HEK293 (cell line): Measurements from ENCODE around the gene MEGF8.
A peak's percentile ranks its signal among the peaks of the same experiment; 100 is the strongest.

Source experiments
- CTCF ChIA-PET: fragments of 350-600 bp; formaldehyde crosslinking; extraction: SDS; loops from one replicate; lab custom pipeline; 2021; ENCODE audit warnings: antibody characterized with exemption; lab: Yijun Ruan, JAX
- POLR2A ChIA-PET: fragments of 300-600 bp; formaldehyde crosslinking; extraction: SDS; loops from one replicate; lab custom pipeline; 2020; ENCODE audit warnings: antibody characterized with exemption, inconsistent platforms; lab: Yijun Ruan, JAX
- H3K27ac ChIP-seq: fragments of 200-500 bp; sonication (Bioruptor generic); 2 replicates; pipeline ENCODE4 v1.5.1; 2014; ENCODE audit warnings: low read depth, low read length, control low read depth, inconsistent platforms; ENCODE audit errors: extremely low read depth
- H3K36me3 ChIP-seq, 2 experiments: fragments of 200-500 bp in 1 of 2; sonication (Bioruptor generic) in 1 of 2; 1 replicate in 1 of 2; 2 replicates in 1 of 2; pipeline ENCODE4 v1.5.1; 2014 to 2017; ENCODE audit warnings: inconsistent platforms in 2 of 2, low read length in 2 of 2; ENCODE audit not compliant: control insufficient read depth in 2 of 2, insufficient read depth in 1 of 2
- H3K4me1 ChIP-seq: fragments of 200-500 bp; sonication (Bioruptor generic); 2 replicates; pipeline ENCODE4 v1.5.1; 2014; ENCODE audit warnings: mild to moderate bottlenecking, low read length, inconsistent platforms; ENCODE audit not compliant: control insufficient read depth, insufficient read depth
- H3K4me3 ChIP-seq: 2 replicates; pipeline ENCODE4 v1.5.1; 2011; ENCODE audit warnings: low read depth, mild to moderate bottlenecking, control low read depth, low read length, moderate library complexity
- H3K9me3 ChIP-seq: fragments of 200-500 bp; sonication (Bioruptor generic); 2 replicates; pipeline ENCODE4 v1.5.1; 2014; ENCODE audit warnings: low read depth, low read length, inconsistent platforms; ENCODE audit not compliant: control insufficient read depth, insufficient read depth
- EGR2 ChIP-seq: fragments of 450-650 bp; formaldehyde crosslinking; IDR thresholded peaks from 2 replicates; pipeline ENCODE4 v1.5.1; 2016; ENCODE audit warnings: low read depth, missing biosample characterization, missing genetic modification characterization
- HOXA7 ChIP-seq: sonication (generic); formaldehyde crosslinking; IDR thresholded peaks from 2 replicates; pipeline ENCODE4 v1.8.1; 2022; ENCODE audit warnings: missing genetic modification reagents, borderline replicate concordance
- ZBTB8A ChIP-seq: fragments of 450-650 bp; formaldehyde crosslinking; IDR thresholded peaks from 2 replicates; pipeline ENCODE4 v1.5.1; 2016; ENCODE audit warnings: missing biosample characterization, missing genetic modification characterization
- ZIC2 ChIP-seq: fragments of 450-650 bp; formaldehyde crosslinking; IDR thresholded peaks from 2 replicates; pipeline ENCODE4 v1.5.1; 2016; ENCODE audit warnings: missing biosample characterization, missing genetic modification characterization
- ZNF132 ChIP-seq: fragments of 450-650 bp; formaldehyde crosslinking; IDR thresholded peaks from 2 replicates; pipeline ENCODE4 v1.5.1; 2017; ENCODE audit warnings: missing biosample characterization, missing genetic modification characterization, borderline replicate concordance
- ZNF140 ChIP-seq: fragments of 450-650 bp; formaldehyde crosslinking; IDR thresholded peaks from 2 replicates; pipeline ENCODE4 v1.5.1; 2016; ENCODE audit warnings: missing biosample characterization, missing genetic modification characterization
- ZNF146 ChIP-seq: fragments of 450-650 bp; formaldehyde crosslinking; IDR thresholded peaks from 2 replicates; pipeline ENCODE4 v1.5.1; 2016; ENCODE audit warnings: missing biosample characterization, missing genetic modification characterization
- ZNF19 ChIP-seq: fragments of 450-650 bp; formaldehyde crosslinking; IDR thresholded peaks from 2 replicates; pipeline ENCODE4; 2016; ENCODE audit warnings: missing biosample characterization, missing genetic modification characterization, low read depth
- ZNF239 ChIP-seq: fragments of 450-650 bp; formaldehyde crosslinking; IDR thresholded peaks from 2 replicates; pipeline ENCODE4 v1.5.1; 2016; ENCODE audit warnings: missing biosample characterization, missing genetic modification characterization
- ZNF629 ChIP-seq: fragments of 450-650 bp; formaldehyde crosslinking; IDR thresholded peaks from 2 replicates; pipeline ENCODE4 v1.5.1; 2017; ENCODE audit warnings: missing biosample characterization, missing genetic modification characterization
- ZNF707 ChIP-seq: fragments of 450-650 bp; formaldehyde crosslinking; IDR thresholded peaks from 2 replicates; pipeline ENCODE4 v1.5.1; 2016; ENCODE audit warnings: missing biosample characterization, missing genetic modification characterization
- ZSCAN16 ChIP-seq: fragments of 450-650 bp; formaldehyde crosslinking; IDR thresholded peaks from 2 replicates; pipeline ENCODE4 v1.5.1; 2016; ENCODE audit warnings: missing biosample characterization, missing genetic modification characterization
- ZXDB ChIP-seq: fragments of 450-650 bp; formaldehyde crosslinking; IDR thresholded peaks from 2 replicates; pipeline ENCODE4 v1.5.1; 2016; ENCODE audit warnings: missing biosample characterization, missing genetic modification characterization
- TF ChIP-seq, protein P1 (sequence below): fragments of 450-650 bp; formaldehyde crosslinking; IDR thresholded peaks from 2 replicates; pipeline ENCODE4 v1.5.1; 2016; ENCODE audit warnings: missing biosample characterization, missing genetic modification characterization
- TF ChIP-seq, protein P2 (sequence below): fragments of 450-650 bp; formaldehyde crosslinking; IDR thresholded peaks from 2 replicates; pipeline ENCODE4 v1.5.1; 2016; ENCODE audit warnings: missing biosample characterization, missing genetic modification characterization

MEGF8 gene

DNA sequence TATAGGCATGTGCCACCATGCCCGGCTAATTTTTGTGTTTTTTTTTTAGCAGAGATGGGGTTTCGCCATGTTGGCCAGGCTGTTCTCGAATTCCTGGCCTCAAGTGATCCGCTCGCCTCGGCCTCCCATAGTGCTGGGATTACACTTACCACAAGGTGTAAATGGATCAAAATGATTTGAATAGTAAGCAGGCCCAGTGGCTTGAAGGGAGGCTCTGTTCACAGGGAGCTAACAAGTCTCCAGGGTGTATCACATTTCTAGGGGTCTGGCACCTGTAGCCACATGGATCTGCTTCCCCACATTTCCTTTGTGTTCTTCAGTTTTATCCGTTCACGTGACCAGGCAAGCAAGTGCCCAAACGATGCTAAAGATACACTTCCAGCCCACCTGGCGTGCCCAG lies 78.2 kb downstream of the MEGF8 start:
- H3K4me3 ChIP-seq, result no peak overlapping the region
- TF ChIP-seq ZBTB8A (tag by site-specific recombination) (no peak), ZSCAN16 (tag by site-specific recombination) (peak; percentile 82)
- TF ChIP-seq, all 188 proteins: peak for 1
- Histone ChIP-seq H3K36me3 (peaks cover 2 to 4% of the 10 kb centered on the region in 2 experiments; a peak in 2 of 3 replicates), H3K27ac (no peak overlapping the region), H3K4me1 (peaks cover 9% of the 10 kb centered on the region), H3K9me3 (no peaks in the 10 kb centered on the region)
- ChIA-PET CTCF (interaction anchor here (0.5 kb wide), 1 partner anchor 165 kb away, joined by 3 read pairs; no protein-coding TSS in a partner anchor), POLR2A (interaction anchor here (0.7 to 0.9 kb wide), 3 partner anchors 8 to 437 kb away, joined by 3 to 6 read pairs (median 4); no protein-coding TSS in a partner anchor)

DNA sequence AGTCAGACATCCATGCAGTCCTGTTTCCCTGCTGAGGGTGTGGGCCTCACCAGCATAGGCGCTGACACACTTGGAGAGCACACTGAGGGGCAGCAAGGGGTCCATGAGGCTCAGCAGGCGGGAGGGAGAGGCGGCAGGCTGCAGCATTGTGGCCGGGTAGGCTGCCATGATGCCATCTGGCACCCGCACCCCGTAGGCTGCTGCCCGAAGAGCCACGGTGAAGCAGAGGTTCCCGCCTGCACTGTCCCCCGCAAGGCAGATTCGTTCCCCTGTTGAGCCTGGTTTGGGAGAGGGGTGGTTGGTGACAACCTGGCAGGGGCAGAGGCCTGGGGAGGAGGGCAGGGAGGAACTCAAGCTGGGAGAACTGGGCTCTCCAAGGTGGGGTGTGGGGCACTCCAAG lies 80.7 kb downstream of the MEGF8 start:
- H3K9me3 ChIP-seq, result no peaks in the 10 kb centered on the region
- ChIA-PET CTCF (interaction anchor here (0.7 to 1.0 kb wide), 2 partner anchors 9 to 20 kb away, joined by 3 to 4 read pairs; no protein-coding TSS in a partner anchor), POLR2A (interaction anchor here (1.3 to 2.1 kb wide), 2 partner anchors 9 to 20 kb away, joined by 3 to 19 read pairs; no protein-coding TSS in a partner anchor)
- H3K36me3 ChIP-seq, result peaks cover 0 to 4% of the 10 kb centered on the region in 2 experiments; a peak in 1 of 3 replicates
- H3K4me3 ChIP-seq, result no peak overlapping the region
- peaks cover 7% of the 10 kb centered on the region for H3K4me1 ChIP-seq
- no peak overlapping the region for H3K27ac ChIP-seq
- TF ChIP-seq ZNF140 (tag by site-specific recombination) (no peak), ZIC2 (tag by site-specific recombination) (peak; percentile 79), ZXDB (tag by site-specific recombination) (no peak)

DNA sequence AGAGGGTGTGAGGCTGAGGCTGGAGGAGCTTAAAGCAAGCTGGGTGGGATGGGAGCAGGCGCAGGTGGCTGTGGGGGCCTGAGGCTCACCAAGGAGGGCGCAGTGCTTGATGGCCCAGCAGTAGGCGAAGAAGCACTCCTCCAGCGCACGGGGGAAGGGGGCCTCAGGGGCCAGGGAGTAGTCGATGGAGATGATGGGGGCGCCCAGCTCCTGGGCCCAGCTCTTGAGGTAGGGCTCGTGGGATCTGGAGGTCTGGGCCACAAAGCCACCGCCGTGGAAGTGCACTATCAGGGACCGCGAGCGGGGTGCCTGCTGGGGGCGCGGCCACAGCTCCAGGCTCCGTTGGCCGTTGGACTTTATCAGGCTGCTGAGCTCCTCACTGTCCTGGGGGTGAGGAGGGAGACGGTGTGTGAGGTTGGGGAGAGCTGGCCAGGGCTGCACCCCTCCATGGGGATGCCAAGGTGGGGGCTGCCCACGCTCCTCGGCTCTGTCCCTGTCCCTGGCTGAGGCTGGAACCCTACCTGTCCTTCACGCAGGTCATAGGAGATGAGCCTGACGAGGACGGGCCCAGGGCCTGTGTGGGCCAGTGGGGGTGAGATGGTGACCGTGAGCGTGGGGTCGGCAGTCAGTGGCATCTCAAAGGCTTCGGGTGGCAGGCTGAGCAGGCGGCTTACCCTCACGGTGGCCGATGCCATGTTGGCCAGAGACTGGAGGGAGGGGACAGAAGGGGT lies 81.8 kb downstream of the MEGF8 start:
- Histone ChIP-seq H3K4me1 (peaks cover 5% of the 10 kb centered on the region), H3K9me3 (no peaks in the 10 kb centered on the region), H3K27ac (0 out of 2 replicates have a peak overlapping the region, but pooled peaks have one; percentile 9), H3K4me3 (no peak overlapping the region), H3K36me3 (peaks cover 0 to 4% of the 10 kb centered on the region in 2 experiments; a peak in 1 of 3 replicates)
- TF ChIP-seq EGR2 (tag by site-specific recombination) (peak; percentile 63), ZNF629 (tag by site-specific recombination) (no peak), ZNF707 (tag by site-specific recombination) (0 out of 2 replicates have a peak, but pooled peaks have one; percentile 13), HOXA7 (CRISPR knock-in tag) (no peak), ZNF19 (tag by site-specific recombination) (no peak)
- ChIA-PET CTCF (interaction anchor here (0.8 to 1.5 kb wide), 4 partner anchors 10 to 43 kb away, joined by 3 to 5 read pairs (median 3); no protein-coding TSS in a partner anchor), POLR2A (interaction anchor here (0.6 to 2.1 kb wide), 4 partner anchors 10 to 49 kb away, joined by 3 to 19 read pairs (median 4); no protein-coding TSS in a partner anchor)

DNA sequence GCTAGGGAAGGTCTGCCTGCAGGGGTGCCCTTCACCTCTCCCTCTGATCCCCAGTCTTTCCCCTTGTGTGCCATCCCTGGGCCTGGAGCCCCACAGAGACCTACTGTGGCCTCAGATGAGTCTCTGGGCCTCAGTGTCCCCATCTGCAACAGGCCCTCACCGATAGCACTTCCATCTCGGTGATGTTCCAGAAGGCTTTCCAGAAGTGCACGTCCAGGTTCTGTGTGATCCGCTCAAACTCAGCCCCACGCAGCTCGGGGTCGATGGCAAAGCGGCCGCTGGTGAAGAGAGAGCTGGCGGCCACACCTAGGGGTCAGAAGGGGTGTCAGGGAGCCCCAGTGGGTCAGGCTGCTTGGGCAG lies 82.4 kb downstream of the MEGF8 start:
- H3K27ac ChIP-seq, result no peak overlapping the region
- ChIA-PET POLR2A (interaction anchor here (0.9 to 2.3 kb wide), 3 partner anchors 11 to 28 kb away, joined by 3 to 15 read pairs (median 3); no protein-coding TSS in a partner anchor), CTCF (interaction anchor here (1.2 to 1.5 kb wide), 2 partner anchors 13 to 32 kb away, joined by 3 to 5 read pairs; no protein-coding TSS in a partner anchor)
- H3K36me3 ChIP-seq, result peaks cover 0 to 4% of the 10 kb centered on the region in 2 experiments; a peak in 1 of 3 replicates
- TF ChIP-seq ZNF239, result no peak
- TF ChIP-seq ZNF146 (tag by site-specific recombination), result no peak
- TF ChIP-seq, protein P1, sequence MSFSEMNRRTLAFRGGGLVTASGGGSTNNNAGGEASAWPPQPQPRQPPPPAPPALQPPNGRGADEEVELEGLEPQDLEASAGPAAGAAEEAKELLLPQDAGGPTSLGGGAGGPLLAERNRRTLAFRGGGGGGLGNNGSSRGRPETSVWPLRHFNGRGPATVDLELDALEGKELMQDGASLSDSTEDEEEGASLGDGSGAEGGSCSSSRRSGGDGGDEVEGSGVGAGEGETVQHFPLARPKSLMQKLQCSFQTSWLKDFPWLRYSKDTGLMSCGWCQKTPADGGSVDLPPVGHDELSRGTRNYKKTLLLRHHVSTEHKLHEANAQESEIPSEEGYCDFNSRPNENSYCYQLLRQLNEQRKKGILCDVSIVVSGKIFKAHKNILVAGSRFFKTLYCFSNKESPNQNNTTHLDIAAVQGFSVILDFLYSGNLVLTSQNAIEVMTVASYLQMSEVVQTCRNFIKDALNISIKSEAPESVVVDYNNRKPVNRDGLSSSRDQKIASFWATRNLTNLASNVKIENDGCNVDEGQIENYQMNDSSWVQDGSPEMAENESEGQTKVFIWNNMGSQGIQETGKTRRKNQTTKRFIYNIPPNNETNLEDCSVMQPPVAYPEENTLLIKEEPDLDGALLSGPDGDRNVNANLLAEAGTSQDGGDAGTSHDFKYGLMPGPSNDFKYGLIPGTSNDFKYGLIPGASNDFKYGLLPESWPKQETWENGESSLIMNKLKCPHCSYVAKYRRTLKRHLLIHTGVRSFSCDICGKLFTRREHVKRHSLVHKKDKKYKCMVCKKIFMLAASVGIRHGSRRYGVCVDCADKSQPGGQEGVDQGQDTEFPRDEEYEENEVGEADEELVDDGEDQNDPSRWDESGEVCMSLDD (tag by site-specific recombination), result no peak
- no peak for TF ChIP-seq ZNF132 (tag by site-specific recombination)
- TF ChIP-seq, protein P2, sequence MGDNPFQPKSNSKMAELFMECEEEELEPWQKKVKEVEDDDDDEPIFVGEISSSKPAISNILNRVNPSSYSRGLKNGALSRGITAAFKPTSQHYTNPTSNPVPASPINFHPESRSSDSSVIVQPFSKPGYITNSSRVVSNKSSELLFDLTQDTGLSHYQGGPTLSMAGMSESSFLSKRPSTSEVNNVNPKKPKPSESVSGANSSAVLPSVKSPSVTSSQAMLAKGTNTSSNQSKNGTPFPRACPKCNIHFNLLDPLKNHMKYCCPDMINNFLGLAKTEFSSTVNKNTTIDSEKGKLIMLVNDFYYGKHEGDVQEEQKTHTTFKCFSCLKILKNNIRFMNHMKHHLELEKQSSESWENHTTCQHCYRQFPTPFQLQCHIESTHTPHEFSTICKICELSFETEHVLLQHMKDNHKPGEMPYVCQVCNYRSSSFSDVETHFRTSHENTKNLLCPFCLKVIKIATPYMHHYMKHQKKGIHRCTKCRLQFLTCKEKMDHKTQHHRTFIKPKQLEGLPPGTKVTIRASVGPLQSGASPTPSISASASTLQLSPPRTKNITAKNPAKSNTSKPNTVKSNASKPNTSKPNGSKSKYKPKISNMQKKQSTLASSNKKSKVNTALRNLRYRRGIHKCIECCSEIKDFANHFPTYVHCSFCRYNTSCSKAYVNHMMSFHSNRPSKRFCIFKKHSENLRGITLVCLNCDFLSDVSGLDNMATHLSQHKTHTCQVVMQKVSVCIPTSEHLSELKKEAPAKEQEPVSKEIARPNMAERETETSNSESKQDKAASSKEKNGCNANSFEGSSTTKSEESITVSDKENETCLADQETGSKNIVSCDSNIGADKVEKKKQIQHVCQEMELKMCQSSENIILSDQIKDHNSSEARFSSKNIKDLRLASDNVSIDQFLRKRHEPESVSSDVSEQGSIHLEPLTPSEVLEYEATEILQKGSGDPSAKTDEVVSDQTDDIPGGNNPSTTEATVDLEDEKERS (tag by site-specific recombination), result no peak
- peaks cover 8% of the 10 kb centered on the region for H3K4me1 ChIP-seq
- no peaks in the 10 kb centered on the region for H3K9me3 ChIP-seq
- H3K4me3 ChIP-seq, result no peak overlapping the region
